ENCODE results near the gene OOSP4B. TPM values are rescaled to one million over a fixed set of nuclear protein-coding genes. Genes with fewer than 3 reads are reported as not detected.

OOSP4B gene
- not detected in 2 replicates for total RNA-seq (ENCODE audit: low replicate concordance)

DNA sequence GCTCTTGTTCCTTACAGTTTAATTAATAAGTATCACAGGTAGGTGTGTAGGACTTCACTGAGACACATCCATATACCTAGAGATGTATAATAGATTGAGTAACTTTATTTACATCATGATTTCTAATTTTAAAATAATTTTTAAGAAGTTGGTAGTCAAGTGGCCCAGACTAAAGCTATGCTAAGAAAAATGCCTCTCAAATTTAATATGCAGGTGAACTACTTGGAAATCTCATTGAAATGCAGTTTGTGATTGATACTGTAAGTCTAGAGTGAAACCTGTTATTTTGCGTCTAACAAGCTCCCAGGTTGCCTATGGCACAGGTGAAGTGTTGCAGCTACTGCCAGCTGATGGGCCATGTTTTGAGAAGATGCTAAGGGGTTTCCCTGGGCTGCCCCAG is at the start of gene OOSP4B:
OOSP4B (plus strand) TSS at position 301 of the 400 bp plus-strand sequence.

DNA sequence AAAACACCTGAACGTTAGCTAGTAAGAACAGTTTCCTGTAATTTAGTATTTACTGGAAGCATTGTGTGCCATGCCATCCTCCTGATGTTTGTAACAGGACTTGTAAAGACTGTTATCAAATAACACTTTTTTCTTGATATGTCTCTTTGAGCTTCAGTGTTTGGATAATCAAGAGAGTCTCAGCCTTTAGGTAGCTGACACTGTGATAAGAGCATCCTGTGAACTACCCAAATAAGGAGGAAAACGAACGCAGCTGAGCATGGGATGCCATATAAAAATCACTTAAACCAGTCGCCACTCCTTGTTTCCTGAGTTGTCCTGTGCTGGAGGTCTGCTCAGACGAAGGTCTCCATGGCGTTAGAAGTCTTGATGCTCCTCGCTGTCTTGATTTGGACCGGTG is 23.1 kb downstream of the OOSP4B start, which contains the start of gene OOSP2:
OOSP2 (plus strand) TSS at position 301 of the 400 bp plus-strand sequence; CDS start at position 352, 51 bp downstream.

DNA sequence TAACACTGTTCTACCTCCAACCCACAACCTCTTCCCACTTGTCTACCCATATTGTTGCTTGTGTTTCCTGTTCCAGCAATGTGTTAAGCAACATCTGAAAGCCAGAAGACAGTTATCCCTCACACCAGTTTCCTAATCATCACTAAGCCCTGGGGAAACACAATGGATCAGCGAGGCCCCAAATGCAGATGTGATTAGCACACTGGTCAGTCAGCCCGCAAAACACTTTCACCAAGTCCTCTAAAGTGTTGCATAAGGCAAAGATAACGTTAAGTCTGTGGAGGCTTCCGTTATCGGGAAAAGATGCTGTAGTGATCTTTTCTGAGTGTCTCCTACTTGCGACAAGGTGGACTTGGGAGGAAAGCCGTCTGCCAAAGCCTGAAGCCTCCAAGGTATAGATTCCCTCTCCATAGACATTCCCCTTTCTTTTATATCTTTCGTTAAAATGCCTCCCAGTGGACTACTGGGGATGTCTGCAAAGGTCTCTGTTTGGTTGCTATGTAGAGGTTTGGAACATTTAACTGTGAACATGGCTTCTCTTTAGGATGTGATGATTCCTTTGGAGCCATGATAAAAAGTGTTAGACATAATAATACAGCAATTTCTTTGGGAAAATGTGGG is 39.5 kb downstream of the OOSP4B start, which contains the start of gene MS4A3:
MS4A3 (plus strand) TSS at position 317 of the 621 bp plus-strand sequence. CDS start 4,496 bp downstream, outside the sequence.

Other genes starting within 250 kb of the OOSP4B start
- 30.5 and 35.3 TPM in 2 replicates for gene MRPL16, start 206.4 kb upstream of the OOSP4B start, total RNA-seq (ENCODE audit: low replicate concordance)
- gene CBLIF, start 171.7 kb upstream of the OOSP4B start, total RNA-seq (ENCODE audit: low replicate concordance) = not detected in 2 replicates
- not detected in 2 replicates for gene TCN1, start 150.7 kb upstream of the OOSP4B start, total RNA-seq (ENCODE audit: low replicate concordance)
- gene OOSP3, start 138.4 kb upstream of the OOSP4B start, total RNA-seq (ENCODE audit: low replicate concordance) = not detected in 2 replicates
- gene OOSP1, start 78.7 kb upstream of the OOSP4B start, total RNA-seq (ENCODE audit: low replicate concordance) = not detected in 2 replicates
- not detected in 2 replicates for gene OOSP4A, start 53.1 kb upstream of the OOSP4B start, total RNA-seq (ENCODE audit: low replicate concordance)
- gene OOSP2, start 23.2 kb downstream of the OOSP4B start, total RNA-seq (ENCODE audit: low replicate concordance) = not detected in 2 replicates
- gene MS4A3, start 39.5 kb downstream of the OOSP4B start, total RNA-seq (ENCODE audit: low replicate concordance) = not detected in 2 replicates
- gene MS4A2, start 71.5 kb downstream of the OOSP4B start, total RNA-seq (ENCODE audit: low replicate concordance) = not detected in 2 replicates
- gene MS4A6A, start 165.9 kb downstream of the OOSP4B start, total RNA-seq (ENCODE audit: low replicate concordance) = not detected in 2 replicates
- not detected in 2 replicates for gene MS4A4E, start 226.0 kb downstream of the OOSP4B start, total RNA-seq (ENCODE audit: low replicate concordance)